Hepatocyte (in vitro differentiated cells): ENCODE measurements around the gene LEMD2.

Experiments
- EZH2 ChIP-seq: fragments of 200-600 bp; sonication (generic); IDR thresholded peaks from 2 replicates; pipeline ENCODE4 v1.6.1; 2016; ENCODE audit warnings: antibody characterized with exemption, mild to moderate bottlenecking, borderline replicate concordance
- EZH2phosphoT487 ChIP-seq: fragments of 200-600 bp; sonication (generic); IDR thresholded peaks from one replicate; pipeline ENCODE4 v1.6.1; 2018; ENCODE audit warnings: antibody characterized with exemption, mild to moderate bottlenecking, low read depth, moderate library complexity; ENCODE audit not compliant: unreplicated experiment, severe bottlenecking
- TF ChIP-seq, protein P1 (sequence below): fragments of 200-600 bp; sonication (generic); IDR thresholded peaks from 2 replicates; pipeline ENCODE4 v1.5.1; 2016; ENCODE audit warnings: antibody characterized with exemption, mild to moderate bottlenecking; ENCODE audit not compliant: poor library complexity

GRCh38 chr6:33747823-33748222 lies 41.1 kb downstream of the LEMD2 start:
- TF ChIP-seq, protein P1, sequence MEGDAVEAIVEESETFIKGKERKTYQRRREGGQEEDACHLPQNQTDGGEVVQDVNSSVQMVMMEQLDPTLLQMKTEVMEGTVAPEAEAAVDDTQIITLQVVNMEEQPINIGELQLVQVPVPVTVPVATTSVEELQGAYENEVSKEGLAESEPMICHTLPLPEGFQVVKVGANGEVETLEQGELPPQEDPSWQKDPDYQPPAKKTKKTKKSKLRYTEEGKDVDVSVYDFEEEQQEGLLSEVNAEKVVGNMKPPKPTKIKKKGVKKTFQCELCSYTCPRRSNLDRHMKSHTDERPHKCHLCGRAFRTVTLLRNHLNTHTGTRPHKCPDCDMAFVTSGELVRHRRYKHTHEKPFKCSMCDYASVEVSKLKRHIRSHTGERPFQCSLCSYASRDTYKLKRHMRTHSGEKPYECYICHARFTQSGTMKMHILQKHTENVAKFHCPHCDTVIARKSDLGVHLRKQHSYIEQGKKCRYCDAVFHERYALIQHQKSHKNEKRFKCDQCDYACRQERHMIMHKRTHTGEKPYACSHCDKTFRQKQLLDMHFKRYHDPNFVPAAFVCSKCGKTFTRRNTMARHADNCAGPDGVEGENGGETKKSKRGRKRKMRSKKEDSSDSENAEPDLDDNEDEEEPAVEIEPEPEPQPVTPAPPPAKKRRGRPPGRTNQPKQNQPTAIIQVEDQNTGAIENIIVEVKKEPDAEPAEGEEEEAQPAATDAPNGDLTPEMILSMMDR, result no peak
- no peak for TF ChIP-seq EZH2
- TF ChIP-seq EZH2phosphoT487, result no peak
